Pancreas (tissue), 10 donors: Measurements from ENCODE around the gene TLE1. TPM values are rescaled to one million over a fixed set of nuclear protein-coding genes. Genes with fewer than 3 reads are reported as not detected.
A peak's percentile ranks its signal among the peaks of the same experiment; 100 is the strongest.

Experiments used
- ATAC-seq, 4 donors: fragments of 200-7000 bp; cut with Tn5 transposase; one replicate each; pipeline versions ENCODE4 v1.8.0 to v1.9.1; 2020; ENCODE audit warnings: mild to moderate bottlenecking in 4 of 4, moderate library complexity in 4 of 4
- DNase-seq, 6 donors: peaks; one replicate each; pipeline ENCODE4 v3.0.0-alpha.2; 2020
- FAIRE-seq: peaks from 2 replicates; lab custom pipeline; 2012; peaks lifted over from hg19 to GRCh38; lab: Jason Lieb, UNC
- H3K27ac ChIP-seq, 4 donors: fragments of 200-600 bp; sonication (generic); 1 replicate in 3 of 4; 2 replicates in 1 of 4; pipeline versions ENCODE4 v1.5.0 to v1.8.0; 2020
- H3K27me3 ChIP-seq, 4 donors: fragments of 200-600 bp; one replicate each; pipeline ENCODE4 v1.8.0; 2021
- H3K36me3 ChIP-seq, 3 donors: fragments of 200-600 bp; sonication (generic) in 1 of 3; one replicate each; pipeline versions ENCODE4 v1.5.0 to v1.8.0; 2020 to 2021
- H3K4me1 ChIP-seq, 3 donors: fragments of 200-600 bp; one replicate each; pipeline ENCODE4 v1.8.0; 2021
- H3K4me3 ChIP-seq, 4 donors: fragments of 200-600 bp; sonication (generic) in 2 of 4; one replicate each; pipeline versions ENCODE4 v1.5.0 to v1.8.0; 2020 to 2021
- H3K9me3 ChIP-seq, 4 donors: fragments of 200-600 bp; one replicate each; pipeline ENCODE4 v1.8.0; 2021
- WGBS, 2 donors: extraction: QIAGEN DNeasy Blood & Tissue Kit; methylation state at CpG; one replicate each; pipeline ENCODE4 v1.1.7; 2013; 5-methylcytosine and 5-hydroxymethylcytosine counted together
- intact Hi-C, 3 donors: fragments of 100-400 bp; cut with DNase I; formaldehyde crosslinking; loops; one replicate each; pipeline versions ENCODE4 v1.11.1 to v1.14.2; 2022
- polyA plus RNA-seq, 2 donors: library from polyadenylated mRNA; stranded (reverse); fragments of 200-250 nt; gene quantifications; one replicate each; pipeline ENCODE4 v1.2.3, GENCODE V29; 2013
- total RNA-seq, 6 donors: library from RNA; stranded (reverse); fragmentation: NEBNext Ultra II Directional in 4 of 6; extraction: Animal tissue kit (Norgen Biotek cat#: 25700) in 4 of 6; gene quantifications; one replicate each; pipeline versions ENCODE4 v1.2.1 to v1.2.4, GENCODE V29; 2021 to 2023
- TF ChIP-seq, protein P1 (sequence below), 4 donors: fragments of 200-600 bp; sonication (generic) in 3 of 4; IDR thresholded peaks; one replicate each; pipeline versions ENCODE4 v1.5.0 to v1.8.0; 2021; ENCODE audit warnings: antibody characterized with exemption in 4 of 4
- donor health status: healthy with polysubstance abuse.
- donor health status: DM: no; HTN: no; CAD: no; lungs with moderate emphysema.
- donor health status: DM: no; HTN: no; CAD: no.
- donor health status: control.
- donor health status: control.
- donor health status: Bipolar disorder and iron deficiency.
- donor health status: DM: yes; HTN: yes; CAD: no.
- donor health status: DM: no; HTN: no; CAD: no.
- donor health status: DM: no; HTN: no; CAD: no.
- donor health status: DM: yes; HTN: yes; CAD: no.

Gene TLE1
- total and polyA plus RNA-seq, 8 donors = 15.1 to 38.9 (median 28.4) TPM

DNA sequence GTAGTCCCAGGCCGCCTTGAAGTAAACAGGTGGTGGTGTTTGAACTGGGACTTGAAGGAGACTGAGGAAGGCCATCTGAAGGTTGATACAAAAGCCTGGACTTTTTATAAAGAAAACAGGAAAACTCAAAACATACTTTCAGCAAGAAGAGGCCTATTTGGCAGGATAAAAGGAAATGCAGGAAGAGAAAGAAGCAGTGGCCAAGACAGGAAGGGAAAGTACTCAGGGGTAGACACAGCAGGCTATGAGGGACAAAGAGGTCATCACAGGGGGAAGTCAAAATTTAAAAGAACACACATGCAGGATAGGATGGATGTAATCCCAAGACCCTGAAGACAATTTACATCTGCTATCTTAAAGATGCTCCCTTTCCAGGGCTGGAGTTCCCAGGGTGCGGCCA, 13.0 kb downstream of the TLE1 start:
- Histone ChIP-seq H3K4me1 (peaks cover 0 to 15% (median 5%) of the 10 kb centered on the region in 3 donors), H3K27ac (no peak overlapping the region), H3K9me3 (no peaks in the 10 kb centered on the region), H3K4me3 (no peak overlapping the region), H3K27me3 (no peaks in the 10 kb centered on the region), H3K36me3 (peaks cover 0 to 3% (median 0%) of the 10 kb centered on the region in 3 donors)
- TF ChIP-seq, protein P1, sequence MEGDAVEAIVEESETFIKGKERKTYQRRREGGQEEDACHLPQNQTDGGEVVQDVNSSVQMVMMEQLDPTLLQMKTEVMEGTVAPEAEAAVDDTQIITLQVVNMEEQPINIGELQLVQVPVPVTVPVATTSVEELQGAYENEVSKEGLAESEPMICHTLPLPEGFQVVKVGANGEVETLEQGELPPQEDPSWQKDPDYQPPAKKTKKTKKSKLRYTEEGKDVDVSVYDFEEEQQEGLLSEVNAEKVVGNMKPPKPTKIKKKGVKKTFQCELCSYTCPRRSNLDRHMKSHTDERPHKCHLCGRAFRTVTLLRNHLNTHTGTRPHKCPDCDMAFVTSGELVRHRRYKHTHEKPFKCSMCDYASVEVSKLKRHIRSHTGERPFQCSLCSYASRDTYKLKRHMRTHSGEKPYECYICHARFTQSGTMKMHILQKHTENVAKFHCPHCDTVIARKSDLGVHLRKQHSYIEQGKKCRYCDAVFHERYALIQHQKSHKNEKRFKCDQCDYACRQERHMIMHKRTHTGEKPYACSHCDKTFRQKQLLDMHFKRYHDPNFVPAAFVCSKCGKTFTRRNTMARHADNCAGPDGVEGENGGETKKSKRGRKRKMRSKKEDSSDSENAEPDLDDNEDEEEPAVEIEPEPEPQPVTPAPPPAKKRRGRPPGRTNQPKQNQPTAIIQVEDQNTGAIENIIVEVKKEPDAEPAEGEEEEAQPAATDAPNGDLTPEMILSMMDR (IDR thresholded peaks at IDR 0.05) = no peak
- DNase-seq (no peak), ATAC-seq (no peak), FAIRE-seq (no peak)
- intact Hi-C loops = no loop called here
- WGBS, 2 donors = 91 to 92% methylated on average over 2 of the region's 2 CpGs

DNA sequence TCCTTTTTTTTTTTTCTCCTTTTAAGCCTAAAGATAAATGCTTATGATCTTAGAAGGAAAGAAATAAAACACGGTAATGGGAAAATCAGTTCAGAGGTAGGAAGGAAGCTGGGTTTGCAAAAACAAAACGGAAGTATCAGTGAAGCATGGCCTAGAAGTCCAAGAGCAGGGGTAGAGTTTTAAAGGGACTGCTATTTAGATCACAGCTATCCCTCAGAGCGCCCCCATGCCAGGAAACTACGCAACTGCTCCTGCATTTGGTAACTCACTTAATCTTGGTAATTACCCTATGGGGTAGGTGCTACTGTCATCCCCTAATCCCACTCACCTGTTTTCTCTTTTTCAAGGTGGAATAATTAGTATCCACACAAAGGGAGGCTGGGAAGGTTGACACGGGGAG, 16.0 kb downstream of the TLE1 start:
- Histone ChIP-seq H3K27me3 (no peaks in the 10 kb centered on the region), H3K4me1 (peaks cover 0 to 32% (median 13%) of the 10 kb centered on the region in 3 donors), H3K9me3 (no peaks in the 10 kb centered on the region), H3K27ac (no peak overlapping the region), H3K4me3 (no peak overlapping the region), H3K36me3 (no peaks in the 10 kb centered on the region)
- 77 to 92% methylated on average over 5 of the region's 5 CpGs for WGBS, 2 donors
- ATAC-seq (no peak), DNase-seq (no peak), FAIRE-seq (no peak)
- TF ChIP-seq, protein P1 (IDR thresholded peaks at IDR 0.05) = no peak
- intact Hi-C loops = no loop called here

DNA sequence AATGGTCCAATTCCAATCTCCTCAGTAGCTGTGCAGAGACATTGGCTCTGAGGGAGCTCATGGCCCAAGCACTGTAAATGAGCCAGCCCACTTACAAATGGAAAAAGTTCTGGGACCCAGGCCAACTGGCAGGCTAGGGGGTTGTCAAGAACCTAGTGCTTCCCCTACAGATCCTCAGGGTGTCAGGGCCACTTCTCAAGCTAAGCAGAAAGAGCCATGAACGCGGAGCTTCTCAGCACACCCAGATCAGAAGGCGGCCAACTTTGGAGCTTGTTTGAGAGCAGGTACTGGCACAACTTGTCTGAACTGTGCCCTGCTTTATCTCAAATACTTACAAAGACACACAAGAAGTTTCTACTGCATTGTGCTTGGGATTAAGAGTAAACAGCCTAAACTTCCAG, 17.5 kb downstream of the TLE1 start:
- peak; percentile 87 for FAIRE-seq
- WGBS, 2 donors = 23 to 24% methylated on average over 3 of the region's 3 CpGs
- H3K4me1 ChIP-seq = peaks cover 0 to 32% (median 13%) of the 10 kb centered on the region in 3 donors
- ATAC-seq = peak; percentile 82 to 90 (median 86)
- no peak overlapping the region for H3K4me3 ChIP-seq
- no peaks in the 10 kb centered on the region for H3K36me3 ChIP-seq
- H3K9me3 ChIP-seq = no peaks in the 10 kb centered on the region
- H3K27me3 ChIP-seq = no peaks in the 10 kb centered on the region
- peak overlapping the region in 2 of 4 donors; percentile 5 to 12 for H3K27ac ChIP-seq
- peak; percentile 59 to 69 (median 63) for DNase-seq
- intact Hi-C loops = no loop called here
- TF ChIP-seq, protein P1 (IDR thresholded peaks at IDR 0.05) = no peak

GRCh38 chr9:81669866-81670265, 19.5 kb downstream of the TLE1 start:
- intact Hi-C loops = no loop called here
- 39 to 44% methylated on average over 6 of the region's 6 CpGs for whole genome bisulfite sequencing, 2 donors
- FAIRE-seq (no peak), ATAC-seq (no peak), DNase-seq (no peak)
- TF ChIP-seq, protein P1 (IDR thresholded peaks at IDR 0.05) = no peak
- no peaks in the 10 kb centered on the region for H3K9me3 ChIP-seq
- no peak overlapping the region for H3K4me3 ChIP-seq
- H3K4me1 ChIP-seq = peaks cover 0 to 29% (median 13%) of the 10 kb centered on the region in 3 donors
- no peaks in the 10 kb centered on the region for H3K36me3 ChIP-seq
- H3K27ac ChIP-seq = no peak overlapping the region
- H3K27me3 ChIP-seq = no peaks in the 10 kb centered on the region

- no peaks in the 10 kb centered on the region for H3K27me3 ChIP-seq
- intact Hi-C loops = no loop called here
- no peak overlapping the region for H3K4me3 ChIP-seq
- H3K9me3 ChIP-seq = no peaks in the 10 kb centered on the region
- DNase-seq (no peak), ATAC-seq (peak in 2 of 4 donors; percentile 17 to 45), FAIRE-seq (no peak)
- peaks cover 0 to 29% (median 13%) of the 10 kb centered on the region in 3 donors for H3K4me1 ChIP-seq
- H3K27ac ChIP-seq = no peak overlapping the region
- WGBS, 2 donors = 20 to 24% methylated on average over 5 of the region's 5 CpGs
- TF ChIP-seq, protein P1 (IDR thresholded peaks at IDR 0.05) = no peak
- no peaks in the 10 kb centered on the region for H3K36me3 ChIP-seq
These were observed 20.2 kb downstream of the TLE1 start for GRCh38 chr9:81669041-81669651.
